Sciatic nerve (tissue), 2 donors: ENCODE measurements around the gene ANO8. TPM values are rescaled to one million over a fixed set of nuclear protein-coding genes. Genes with fewer than 3 reads are reported as not detected.
"Not testable (repeated sequence)": the region's sequence is repeated elsewhere in the genome, so short reads cannot be mapped to it uniquely, and the experiment has no call there.

Experiments used
- ATAC-seq: fragments of 200-7000 bp; cut with Tn5 transposase; one replicate; pipeline ENCODE4 v1.9.1; 2020; ENCODE audit warnings: mild to moderate bottlenecking, moderate library complexity
- DNase-seq: peaks from one replicate; pipeline ENCODE4 v3.0.0-alpha.2; 2020; ENCODE audit warnings: low spot score
- intact Hi-C: fragments of 100-400 bp; cut with DNase I; formaldehyde crosslinking; loops from one replicate; pipeline ENCODE4 v1.14.2; 2022
- total RNA-seq: library from RNA; stranded (reverse); fragmentation: NEBNext Ultra II Directional; extraction: Animal tissue kit (Norgen Biotek cat#: 25700); gene quantifications from one replicate; pipeline ENCODE4 v1.2.1, GENCODE V29; 2021
- donor health status: DM: no; HTN: no; CAD: no.
- donor health status: DM: no; HTN: no; CAD: no.

ANO8 gene, protein sequence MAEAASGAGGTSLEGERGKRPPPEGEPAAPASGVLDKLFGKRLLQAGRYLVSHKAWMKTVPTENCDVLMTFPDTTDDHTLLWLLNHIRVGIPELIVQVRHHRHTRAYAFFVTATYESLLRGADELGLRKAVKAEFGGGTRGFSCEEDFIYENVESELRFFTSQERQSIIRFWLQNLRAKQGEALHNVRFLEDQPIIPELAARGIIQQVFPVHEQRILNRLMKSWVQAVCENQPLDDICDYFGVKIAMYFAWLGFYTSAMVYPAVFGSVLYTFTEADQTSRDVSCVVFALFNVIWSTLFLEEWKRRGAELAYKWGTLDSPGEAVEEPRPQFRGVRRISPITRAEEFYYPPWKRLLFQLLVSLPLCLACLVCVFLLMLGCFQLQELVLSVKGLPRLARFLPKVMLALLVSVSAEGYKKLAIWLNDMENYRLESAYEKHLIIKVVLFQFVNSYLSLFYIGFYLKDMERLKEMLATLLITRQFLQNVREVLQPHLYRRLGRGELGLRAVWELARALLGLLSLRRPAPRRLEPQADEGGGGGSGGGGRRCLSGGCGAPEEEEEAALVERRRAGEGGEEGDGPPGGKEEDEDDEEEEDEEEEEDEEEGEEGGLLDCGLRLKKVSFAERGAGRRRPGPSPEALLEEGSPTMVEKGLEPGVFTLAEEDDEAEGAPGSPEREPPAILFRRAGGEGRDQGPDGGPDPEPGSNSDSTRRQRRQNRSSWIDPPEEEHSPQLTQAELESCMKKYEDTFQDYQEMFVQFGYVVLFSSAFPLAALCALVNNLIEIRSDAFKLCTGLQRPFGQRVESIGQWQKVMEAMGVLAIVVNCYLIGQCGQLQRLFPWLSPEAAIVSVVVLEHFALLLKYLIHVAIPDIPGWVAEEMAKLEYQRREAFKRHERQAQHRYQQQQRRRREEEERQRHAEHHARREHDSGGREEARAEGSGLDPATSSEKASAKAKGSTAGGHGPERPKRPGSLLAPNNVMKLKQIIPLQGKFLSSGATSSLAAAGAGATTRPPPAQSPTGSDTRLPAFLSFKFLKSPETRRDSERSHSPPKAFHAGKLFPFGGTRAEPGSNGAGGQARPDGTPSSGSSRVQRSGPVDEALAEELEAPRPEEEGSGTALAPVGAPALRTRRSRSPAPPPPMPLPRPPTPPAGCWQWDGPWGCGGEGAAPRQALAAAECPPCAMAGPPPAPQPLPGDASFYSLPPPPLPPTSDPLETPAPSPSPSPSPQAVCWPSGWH
- total RNA-seq, result 14.8 TPM

DNA sequence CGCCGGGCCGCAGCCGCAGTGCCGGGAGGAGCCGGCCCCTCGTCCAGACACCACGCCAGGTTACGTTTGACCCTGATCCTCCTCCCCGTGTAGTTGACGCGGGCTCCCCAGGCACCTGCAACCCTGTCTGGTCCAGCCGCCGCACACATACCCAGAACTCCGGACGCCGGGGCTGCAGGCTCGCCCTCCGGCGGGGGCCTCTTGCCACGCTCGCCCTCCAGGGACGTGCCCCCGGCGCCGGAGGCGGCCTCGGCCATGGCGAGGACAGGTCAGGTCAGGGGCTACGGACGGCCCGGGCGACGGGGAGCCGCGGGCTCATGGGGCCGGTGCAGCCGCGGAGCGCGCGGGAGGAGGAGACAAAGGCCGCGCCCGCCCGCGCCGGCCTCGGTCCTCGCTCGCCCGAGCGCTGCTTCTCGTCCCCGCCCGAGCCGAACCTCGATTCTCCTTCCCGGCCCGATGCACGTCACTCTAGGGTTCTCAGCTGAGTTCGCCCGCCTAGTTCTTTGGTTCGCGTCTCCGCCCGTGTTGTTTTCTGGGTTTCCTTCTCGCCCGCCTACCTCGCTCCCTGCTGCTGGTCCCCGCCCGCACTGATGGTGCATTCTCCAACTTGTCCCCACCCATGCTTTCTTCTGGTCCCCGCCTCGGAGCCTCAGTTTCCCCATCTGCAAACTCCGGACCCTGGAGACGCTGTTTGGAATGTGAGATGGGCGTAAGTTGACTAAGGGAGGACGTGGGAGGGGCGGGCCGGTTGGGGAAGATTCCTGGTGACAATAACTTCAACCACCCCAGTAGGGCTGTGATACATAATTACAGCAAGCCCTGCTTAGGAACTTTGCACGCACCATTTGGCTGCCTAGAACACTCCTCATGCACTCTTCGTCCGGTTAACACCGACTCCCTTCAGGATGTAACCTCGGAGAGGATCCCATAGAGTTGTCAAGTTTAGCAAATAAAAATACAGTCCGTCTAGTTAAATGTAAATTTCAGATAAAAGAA lies at the start of gene ANO8:
Gene ANO8, minus strand, starts transcription at position 442 of the 996 bp plus-strand sequence. Its CDS starts 185 bp downstream, at position 257.
- ATAC-seq (peak; percentile 84), DNase-seq (peak; percentile 96)
- intact Hi-C loops, result no loop called here

DNA sequence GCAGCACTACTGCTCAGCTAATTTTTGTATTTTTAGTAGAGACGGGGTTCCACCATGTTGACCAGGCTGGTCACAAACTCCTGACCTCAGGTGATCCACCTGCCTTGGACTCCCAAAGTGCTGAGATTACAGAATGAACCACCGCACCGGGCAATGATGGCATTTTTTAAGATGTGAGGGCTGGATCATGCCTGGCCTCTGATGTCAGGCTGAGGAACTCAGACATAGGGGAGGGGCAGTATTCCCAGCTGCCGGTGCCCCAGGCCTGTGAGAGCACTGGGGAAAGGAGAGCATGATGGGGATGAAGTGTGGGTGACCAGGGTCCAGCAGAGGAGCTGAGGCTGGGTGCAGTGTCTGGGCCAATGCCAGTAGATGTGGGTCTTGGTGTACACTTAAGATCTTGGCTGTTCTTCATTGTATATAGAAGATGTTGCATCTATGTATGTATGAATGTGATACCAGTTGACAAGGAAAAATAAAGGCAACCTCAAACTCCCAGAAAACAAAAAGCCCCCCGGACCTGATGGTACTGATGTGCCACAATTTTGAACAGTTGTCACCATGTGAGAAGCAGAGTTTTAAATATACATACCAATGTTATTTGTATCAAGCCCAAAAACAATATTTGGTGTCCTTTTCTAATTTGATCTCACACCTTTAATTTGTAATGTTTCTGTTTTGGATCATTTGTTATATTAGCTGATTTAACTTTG lies 45.9 kb upstream of the ANO8 start:
- ATAC-seq (no peak), DNase-seq (no peak)
- intact Hi-C loops, result loop anchor here (5.0 to 10.0 kb wide), 2 partner anchors 33 to 86 kb away; no protein-coding TSS in a partner anchor

DNA sequence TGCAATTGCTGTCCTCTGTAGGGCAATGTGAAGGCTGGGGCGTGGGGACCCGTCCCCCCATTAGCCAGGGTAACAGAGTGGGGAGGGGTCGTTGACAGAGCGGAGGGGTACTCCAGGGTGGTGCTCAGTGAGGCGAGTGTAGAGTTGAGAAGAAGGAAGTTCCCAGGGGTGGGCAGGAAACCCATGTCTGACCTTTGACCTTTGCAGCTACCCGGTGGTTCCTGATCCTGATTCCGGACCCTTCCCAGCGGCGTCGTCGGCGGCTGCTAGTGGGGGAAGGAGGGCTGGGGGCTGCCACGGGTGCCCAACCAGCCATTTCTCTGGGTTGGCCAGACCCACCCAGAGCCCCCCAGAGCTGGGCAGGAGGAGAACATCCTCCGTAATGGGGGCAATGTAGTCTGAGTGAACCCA lies 44.6 kb upstream of the ANO8 start:
- no peak for ATAC-seq
- intact Hi-C loops, result no loop called here
- no peak for DNase-seq

DNA sequence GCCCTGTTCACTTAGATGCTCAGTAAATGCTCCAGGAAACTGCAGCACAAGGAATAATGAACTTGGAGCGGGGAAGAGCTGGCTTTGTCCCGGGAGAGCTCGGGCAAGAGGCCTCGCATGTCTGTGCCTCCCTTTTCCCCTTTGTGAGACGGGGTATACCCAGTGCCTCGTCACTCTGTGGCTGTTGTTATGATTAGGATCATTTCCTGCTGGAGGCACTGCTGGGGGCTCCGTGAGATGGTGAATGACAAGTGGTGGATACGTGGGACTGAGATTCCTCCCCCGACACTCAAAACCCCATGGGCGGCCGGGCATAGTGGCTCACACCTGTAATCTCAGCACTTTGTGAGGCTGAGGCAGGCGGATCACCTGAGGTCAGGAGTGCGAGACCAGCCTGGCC lies 43.6 kb upstream of the ANO8 start:
- intact Hi-C loops, result no loop called here
- no peak for ATAC-seq
- no peak for DNase-seq

DNA sequence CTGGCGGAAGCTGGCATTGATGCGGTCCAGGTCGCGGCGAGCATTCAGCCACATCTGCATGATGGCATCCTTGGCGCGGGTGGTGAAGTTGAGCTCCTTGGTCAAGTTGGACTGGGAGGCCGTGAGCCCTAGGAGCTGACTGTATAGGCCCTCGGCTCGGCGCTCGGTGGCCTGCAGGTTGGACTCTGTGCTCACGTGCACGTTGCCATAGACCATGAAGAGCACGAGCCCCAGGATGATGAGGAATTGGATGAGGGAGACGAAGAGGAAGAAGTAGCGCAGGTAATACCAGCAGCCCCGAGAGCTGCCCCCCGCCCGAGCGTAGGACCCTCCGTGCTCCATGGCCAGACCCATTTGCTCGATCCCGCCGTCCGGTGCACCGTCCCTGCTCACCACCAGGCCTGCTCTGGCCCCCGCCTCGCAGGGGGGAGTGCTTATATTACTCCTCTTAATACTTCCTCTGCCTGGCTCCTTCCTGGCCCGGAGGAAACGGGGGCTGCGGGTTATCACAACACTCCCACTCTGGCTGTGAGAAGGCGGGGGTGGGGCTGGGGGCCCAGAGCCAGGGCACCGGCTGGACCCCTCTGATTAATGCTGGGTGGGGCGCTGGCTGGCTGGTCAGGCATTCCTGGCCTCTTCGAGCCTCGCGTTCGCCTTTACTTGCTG lies 42.4 kb upstream of the ANO8 start, which contains the start of gene PLVAP:
Gene PLVAP, minus strand, starts transcription at position 408 of the 666 bp plus-strand sequence. Its CDS starts 54 bp downstream, at position 354.
- DNase-seq (no peak), ATAC-seq (peak; percentile 28)
- intact Hi-C loops, result no loop called here

DNA sequence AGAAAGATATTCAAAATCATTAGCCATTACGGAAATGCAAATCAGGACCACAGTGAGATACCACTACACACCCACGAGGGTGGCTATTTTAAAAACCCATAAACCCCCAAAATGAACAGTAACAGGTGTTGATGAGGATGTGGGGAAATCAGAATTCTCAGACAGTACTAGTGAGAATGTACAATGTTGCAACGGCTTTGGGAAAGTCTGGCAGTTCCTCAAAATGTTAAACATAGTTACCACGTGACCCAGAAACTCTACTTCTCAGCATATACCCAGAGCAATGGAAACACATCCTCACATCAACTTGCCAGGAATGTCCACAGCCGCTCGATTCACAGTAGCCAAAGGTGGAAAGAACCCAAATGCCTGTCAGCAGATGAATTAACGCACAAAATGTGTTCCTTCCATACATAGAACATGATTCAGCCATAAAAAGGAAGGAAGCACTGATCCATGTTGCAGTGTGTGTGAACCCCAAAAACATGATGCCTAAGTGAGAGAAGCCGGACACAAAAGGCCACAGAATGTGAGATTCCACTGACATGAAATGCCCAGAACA lies 35.5 kb upstream of the ANO8 start:
- no peak for DNase-seq
- intact Hi-C loops, result no loop called here
- ATAC-seq, result peak; percentile 62

DNA sequence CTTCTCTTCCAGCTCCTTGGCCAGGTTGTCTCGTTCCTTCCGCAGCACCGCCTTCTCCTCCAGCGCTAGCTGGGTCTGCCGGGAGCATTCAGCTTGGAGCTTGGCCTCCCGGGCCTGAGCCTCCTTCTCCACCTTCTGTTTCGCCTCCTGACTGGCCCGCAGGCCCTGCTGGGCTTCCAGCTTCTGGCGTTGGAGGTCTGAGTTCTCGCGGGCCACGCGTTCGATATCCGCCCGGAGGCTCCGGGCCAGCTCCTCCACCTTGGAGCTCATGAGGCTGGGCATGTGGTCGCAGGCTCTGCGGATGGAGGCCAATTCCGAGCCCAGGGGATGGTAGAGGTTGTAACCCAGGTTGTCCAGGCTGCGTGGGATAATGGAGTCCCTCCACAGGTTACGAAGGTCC lies 30.7 kb upstream of the ANO8 start:
- no peak for ATAC-seq
- no peak for DNase-seq
- intact Hi-C loops, result no loop called here

DNA sequence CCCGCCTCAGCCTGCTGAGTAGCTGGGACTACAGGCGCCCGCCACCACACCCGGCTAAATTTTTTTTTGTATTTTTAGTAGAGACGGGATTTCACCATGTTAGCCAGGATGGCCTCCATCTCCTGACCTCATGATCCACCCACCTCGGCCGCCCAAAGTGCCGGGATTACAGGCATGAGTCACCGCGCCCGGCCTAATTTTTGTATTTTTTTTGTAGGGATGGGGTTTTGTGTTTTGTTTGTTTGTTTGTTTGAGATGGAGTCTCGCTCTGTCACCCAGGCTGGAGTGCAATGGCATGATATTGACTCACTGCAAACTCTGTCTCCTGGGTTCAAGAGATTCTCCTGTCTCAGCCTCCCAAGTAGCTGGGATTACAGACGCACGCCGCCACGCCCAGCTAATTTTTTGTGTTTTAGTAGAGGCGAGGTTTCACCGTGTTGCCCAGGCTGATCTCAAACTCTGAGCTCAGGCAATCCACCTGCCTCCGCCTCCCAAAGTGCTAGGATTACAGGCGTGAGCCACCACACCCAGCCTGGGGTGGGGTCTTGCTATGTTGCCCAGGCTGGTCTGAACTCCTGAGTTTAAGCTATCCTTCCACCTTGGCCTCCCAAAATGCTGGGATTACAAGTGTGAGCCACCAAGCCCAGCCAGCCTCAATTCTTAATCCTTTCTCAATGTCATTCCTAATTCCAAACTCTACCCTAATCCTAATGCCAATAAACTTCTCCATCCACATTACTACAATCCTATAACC lies 29.4 kb upstream of the ANO8 start:
- ATAC-seq, DNase-seq, intact Hi-C loops: not testable (repeated sequence)

DNA sequence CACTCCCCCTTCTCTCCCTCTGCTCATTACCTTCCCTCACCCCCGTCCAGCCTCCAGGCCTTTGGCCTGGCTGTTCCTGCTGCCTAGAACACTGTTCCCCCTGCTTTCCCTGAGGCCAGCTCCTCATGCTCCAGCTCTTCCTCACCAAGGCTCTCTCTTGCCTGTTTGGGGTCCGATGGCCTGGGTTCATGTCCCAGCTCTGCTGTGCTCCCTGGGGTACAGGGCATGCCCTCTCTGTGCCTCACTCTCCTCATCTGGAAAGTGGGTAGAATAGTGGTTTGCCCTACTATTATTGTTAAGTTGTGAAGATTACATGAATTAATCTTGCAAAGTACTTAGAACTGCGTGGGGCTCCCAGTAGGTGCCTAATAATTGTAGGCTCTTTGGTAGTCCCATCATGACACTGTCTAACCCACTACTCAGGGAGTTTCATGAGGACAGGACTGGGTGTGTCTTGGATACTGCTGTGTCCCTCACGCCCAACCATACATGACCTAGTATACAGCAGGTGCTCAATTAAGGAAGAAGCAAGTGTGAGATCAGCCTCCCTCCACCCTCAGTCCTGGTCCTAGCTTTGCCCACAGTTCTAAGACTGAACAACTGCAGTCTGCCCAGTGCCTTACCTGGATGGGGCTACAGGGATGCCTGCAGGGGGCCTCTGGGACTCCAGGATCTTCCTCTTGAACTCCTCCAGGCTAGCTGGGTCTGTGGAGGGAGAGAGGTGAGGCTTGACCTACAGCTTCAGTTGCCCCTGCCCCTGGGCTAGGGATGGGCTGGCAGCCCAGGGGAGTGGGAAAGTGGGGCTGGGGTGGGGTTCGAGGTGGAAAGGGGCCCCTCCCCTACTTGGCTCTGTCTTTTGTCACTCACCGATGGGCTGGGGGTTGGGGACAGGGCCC lies 25.5 kb upstream of the ANO8 start:
- intact Hi-C loops, result no loop called here
- no peak for DNase-seq
- ATAC-seq, result no peak

DNA sequence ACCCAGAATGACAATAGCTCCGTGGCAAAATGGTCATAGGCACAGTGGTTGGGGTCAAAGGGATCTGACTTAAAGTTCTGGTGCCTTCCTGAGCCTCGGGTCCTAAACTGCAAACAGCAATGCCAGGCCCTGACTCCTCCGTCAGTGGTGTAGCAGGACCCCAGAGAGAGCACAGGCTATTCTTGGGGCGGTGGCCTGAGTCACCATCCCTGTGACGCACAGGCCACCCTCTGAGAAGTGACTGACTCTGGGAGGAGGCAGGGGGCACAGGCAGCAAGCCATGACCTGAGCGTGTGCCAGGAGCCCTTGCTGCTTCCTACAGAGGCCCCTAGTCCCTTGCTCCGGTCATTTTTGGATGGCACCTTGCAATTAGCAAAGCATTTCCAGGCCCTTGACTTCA lies 23.7 kb upstream of the ANO8 start:
- no peak for DNase-seq
- peak; percentile 32 for ATAC-seq
- intact Hi-C loops, result no loop called here

DNA sequence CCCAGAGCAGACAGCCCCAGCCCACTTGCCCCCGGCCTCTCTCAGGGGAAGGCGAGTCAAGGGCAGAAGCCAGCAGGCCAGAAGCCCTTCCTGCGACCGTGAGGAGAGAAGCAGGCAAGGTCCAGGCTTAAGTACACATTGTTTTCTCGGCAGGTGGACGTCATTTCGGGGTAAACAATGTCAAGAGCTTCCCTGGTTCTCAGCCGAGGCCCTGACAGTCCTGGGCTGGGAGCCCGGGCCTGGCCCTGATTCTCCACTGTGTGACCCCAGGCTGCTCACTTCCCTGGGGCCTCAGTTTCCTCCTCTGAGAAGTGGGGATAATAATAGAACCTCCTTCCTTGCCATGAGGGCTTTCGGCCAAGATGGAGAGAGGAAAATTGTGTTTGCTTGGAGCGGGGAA lies 23.1 kb upstream of the ANO8 start:
- intact Hi-C loops, result no loop called here
- ATAC-seq (no peak), DNase-seq (no peak)

DNA sequence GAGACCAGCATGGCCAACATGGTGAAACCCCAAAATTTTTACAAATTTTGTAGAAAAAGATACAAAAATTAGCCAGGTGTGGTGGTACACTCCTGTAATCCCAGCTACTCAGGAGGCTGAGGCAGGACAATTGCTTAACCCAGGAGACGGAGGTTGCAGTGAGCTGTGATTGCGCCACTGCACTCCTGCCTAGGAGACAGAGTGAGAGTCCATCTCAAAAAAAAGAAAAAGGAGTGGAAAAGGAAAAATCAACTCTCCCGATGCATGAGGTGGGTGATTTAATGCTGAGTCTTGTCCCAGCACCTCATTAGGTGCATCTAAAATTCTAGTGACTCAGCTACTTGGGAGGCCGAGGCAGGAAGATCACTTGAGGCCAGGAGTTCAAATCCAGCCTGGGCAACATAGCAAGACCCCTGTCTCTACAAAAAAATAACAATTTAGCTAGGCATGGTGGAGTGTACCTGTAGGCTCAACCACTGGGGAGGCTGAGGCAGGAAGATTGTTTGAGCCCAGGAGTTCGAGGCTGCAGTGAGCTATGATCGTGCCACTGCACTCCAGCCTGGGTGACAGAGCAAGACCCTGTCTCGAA lies 22.5 kb upstream of the ANO8 start:
- intact Hi-C loops, result no loop called here

DNA sequence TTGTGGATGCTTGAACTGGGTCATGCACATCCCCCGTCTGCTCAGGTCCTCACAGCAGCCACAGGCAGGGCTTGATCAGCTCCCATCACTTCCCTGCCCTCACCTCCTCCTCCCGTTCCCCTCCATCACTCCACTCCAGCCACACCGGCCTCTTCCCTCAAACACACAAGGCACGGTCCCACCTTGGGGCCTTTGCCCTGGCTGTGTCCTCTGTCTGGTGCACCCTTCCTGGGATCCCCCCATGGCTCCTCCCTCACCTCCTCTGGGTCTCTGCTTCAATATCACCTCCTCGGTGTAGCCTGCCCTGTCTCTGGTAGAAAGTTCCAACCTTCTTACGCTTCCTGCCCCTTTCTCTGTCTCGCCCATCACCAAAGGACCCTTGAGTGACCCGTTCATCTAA lies 18.7 kb upstream of the ANO8 start:
- DNase-seq, result no peak
- intact Hi-C loops, result no loop called here
- no peak for ATAC-seq

More for the DNA sequence above, 22.5 kb upstream of the ANO8 start:
- ATAC-seq (no peak), DNase-seq (no peak)

DNA sequence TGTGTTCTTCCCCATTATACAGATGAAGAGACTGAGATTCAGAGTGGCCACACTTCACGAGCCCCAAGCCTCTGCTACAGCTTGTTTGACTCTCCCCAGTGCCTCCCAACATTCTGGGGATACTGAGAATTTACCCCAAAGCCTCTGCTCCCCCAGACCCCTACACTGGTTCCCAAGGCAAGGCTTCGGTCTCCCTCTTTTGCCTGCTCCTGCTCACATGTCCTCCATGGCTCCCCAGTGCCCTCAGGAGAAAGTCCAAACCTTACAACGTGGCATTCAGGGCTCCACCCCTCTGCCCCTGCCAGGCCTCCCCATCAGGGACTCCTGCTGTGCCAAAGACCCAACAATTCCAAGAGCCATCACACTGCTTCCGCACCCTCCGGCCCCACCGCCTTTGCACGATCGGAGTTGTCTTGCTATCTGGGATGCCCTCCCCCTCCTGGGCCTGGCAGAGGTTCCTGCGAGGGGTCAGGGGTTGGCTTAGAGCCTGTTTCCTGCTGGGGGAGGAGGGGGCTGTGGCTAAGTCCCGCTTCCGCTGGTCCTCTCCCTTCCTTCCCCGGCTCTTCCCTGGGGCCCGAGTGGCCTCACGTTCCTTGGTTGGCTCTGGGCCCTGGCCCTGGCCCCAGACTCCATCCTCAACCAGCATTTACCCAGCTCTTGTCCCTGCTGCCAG lies 18.1 kb upstream of the ANO8 start:
- no peak for DNase-seq
- intact Hi-C loops, result no loop called here
- ATAC-seq, result no peak
